ENCODE data around the gene MED8. TPM values are rescaled to one million over a fixed set of nuclear protein-coding genes. Genes with fewer than 3 reads are reported as not detected.
A peak's percentile ranks its signal among the peaks of the same experiment; 100 is the strongest.

MED8 gene
- total and polyA plus RNA-seq, 2 experiments from 2014 or later: 16.6 to 25.7 TPM

DNA sequence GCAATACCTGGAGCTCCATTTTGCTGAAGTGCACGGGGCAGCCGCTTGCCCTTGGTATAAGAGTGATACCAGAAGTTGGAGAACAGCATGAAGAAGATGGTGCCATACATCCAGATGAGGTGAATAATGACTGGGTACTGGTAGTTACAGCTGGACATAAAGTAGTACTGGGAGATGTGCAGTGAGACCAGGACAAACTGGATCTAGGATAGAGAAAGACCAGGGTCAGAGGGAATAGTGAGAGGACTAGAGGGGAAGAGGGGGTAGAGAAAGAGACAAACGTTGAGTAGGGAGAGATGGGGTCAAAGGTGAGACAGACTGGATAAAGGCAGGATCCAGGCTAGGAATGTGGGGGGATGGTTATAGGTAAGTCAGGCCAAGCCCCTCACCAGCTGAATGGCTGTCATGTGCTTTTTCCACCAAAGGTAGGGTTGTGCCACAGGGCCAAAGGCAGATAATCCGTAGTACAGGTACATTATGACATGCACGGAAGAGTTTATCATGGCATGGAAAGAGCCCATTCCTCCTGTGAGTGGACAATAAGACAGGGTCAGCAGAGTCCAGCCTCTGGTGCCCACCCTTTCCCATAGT, 25.6 kb downstream of the MED8 start:
- Histone ChIP-seq H3F3A (replicated peaks; ENCODE audit: low read depth) (peaks cover 40% of the 10 kb centered on the region), H3K79me2 (replicated peaks; ENCODE audit: insufficient read depth) (peaks cover 38% of the 10 kb centered on the region), H4K20me1 (replicated peaks; ENCODE audit: insufficient read depth) (peaks cover 33% of the 10 kb centered on the region), H3K27ac (ENCODE audit: low read depth) (no peak overlapping the region), H2AFZ (no peak overlapping the region), H3K4me2 (no peak overlapping the region), H3K4me3 (no peak overlapping the region), H3K4me1 (ENCODE audit: insufficient read depth) (peaks cover 31% of the 10 kb centered on the region), H3K9me2 (ENCODE audit: insufficient read depth) (no peaks in the 10 kb centered on the region), H3K27me3 (ENCODE audit: insufficient read depth) (no peaks in the 10 kb centered on the region), H3K36me3 (ENCODE audit: insufficient read depth) (peaks cover 34% of the 10 kb centered on the region)
- H3K36me3 Mint-ChIP-seq (ENCODE audit: low read depth): peaks cover 56% of the 10 kb centered on the region
- no peak overlapping the region for H3K4me3 Mint-ChIP-seq
- TF ChIP-seq ZNF114 (CRISPR knock-in tag; IDR thresholded peaks at IDR 0.05): no peak
- TF ChIP-seq CREB1 (CRISPR knock-in tag; IDR thresholded peaks at IDR 0.05; ENCODE audit: low read depth): no peak
- TF ChIP-seq, protein P1, sequence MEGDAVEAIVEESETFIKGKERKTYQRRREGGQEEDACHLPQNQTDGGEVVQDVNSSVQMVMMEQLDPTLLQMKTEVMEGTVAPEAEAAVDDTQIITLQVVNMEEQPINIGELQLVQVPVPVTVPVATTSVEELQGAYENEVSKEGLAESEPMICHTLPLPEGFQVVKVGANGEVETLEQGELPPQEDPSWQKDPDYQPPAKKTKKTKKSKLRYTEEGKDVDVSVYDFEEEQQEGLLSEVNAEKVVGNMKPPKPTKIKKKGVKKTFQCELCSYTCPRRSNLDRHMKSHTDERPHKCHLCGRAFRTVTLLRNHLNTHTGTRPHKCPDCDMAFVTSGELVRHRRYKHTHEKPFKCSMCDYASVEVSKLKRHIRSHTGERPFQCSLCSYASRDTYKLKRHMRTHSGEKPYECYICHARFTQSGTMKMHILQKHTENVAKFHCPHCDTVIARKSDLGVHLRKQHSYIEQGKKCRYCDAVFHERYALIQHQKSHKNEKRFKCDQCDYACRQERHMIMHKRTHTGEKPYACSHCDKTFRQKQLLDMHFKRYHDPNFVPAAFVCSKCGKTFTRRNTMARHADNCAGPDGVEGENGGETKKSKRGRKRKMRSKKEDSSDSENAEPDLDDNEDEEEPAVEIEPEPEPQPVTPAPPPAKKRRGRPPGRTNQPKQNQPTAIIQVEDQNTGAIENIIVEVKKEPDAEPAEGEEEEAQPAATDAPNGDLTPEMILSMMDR (conservative IDR thresholded peaks at IDR 0.05; ENCODE audit: low read depth in 2 of 2): no peak
- no peak for TF ChIP-seq ZNF331 (CRISPR knock-in tag; IDR thresholded peaks at IDR 0.05; ENCODE audit: low read depth)
- TF ChIP-seq NANOG (IDR thresholded peaks at IDR 0.05; ENCODE audit: borderline replicate concordance): no peak
- no peak for TF ChIP-seq EZH2 (IDR thresholded peaks at IDR 0.05; ENCODE audit: low read depth, unreplicated experiment)
- TF ChIP-seq, protein P2, sequence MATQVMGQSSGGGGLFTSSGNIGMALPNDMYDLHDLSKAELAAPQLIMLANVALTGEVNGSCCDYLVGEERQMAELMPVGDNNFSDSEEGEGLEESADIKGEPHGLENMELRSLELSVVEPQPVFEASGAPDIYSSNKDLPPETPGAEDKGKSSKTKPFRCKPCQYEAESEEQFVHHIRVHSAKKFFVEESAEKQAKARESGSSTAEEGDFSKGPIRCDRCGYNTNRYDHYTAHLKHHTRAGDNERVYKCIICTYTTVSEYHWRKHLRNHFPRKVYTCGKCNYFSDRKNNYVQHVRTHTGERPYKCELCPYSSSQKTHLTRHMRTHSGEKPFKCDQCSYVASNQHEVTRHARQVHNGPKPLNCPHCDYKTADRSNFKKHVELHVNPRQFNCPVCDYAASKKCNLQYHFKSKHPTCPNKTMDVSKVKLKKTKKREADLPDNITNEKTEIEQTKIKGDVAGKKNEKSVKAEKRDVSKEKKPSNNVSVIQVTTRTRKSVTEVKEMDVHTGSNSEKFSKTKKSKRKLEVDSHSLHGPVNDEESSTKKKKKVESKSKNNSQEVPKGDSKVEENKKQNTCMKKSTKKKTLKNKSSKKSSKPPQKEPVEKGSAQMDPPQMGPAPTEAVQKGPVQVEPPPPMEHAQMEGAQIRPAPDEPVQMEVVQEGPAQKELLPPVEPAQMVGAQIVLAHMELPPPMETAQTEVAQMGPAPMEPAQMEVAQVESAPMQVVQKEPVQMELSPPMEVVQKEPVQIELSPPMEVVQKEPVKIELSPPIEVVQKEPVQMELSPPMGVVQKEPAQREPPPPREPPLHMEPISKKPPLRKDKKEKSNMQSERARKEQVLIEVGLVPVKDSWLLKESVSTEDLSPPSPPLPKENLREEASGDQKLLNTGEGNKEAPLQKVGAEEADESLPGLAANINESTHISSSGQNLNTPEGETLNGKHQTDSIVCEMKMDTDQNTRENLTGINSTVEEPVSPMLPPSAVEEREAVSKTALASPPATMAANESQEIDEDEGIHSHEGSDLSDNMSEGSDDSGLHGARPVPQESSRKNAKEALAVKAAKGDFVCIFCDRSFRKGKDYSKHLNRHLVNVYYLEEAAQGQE (IDR thresholded peaks at IDR 0.05; ENCODE audit: unreplicated experiment): no peak
- TF ChIP-seq POLR2AphosphoS5 (IDR thresholded peaks at IDR 0.05; ENCODE audit: low read depth): no peak; the same call in none of the 2 replicates
- ATAC-seq (no peak), DNase-seq (ENCODE audit: low spot score) (no peak)
- no peak overlapping the region for H3K27ac Mint-ChIP-seq
- peaks cover 11% of the 10 kb centered on the region for H3K27me3 Mint-ChIP-seq (ENCODE audit: insufficient read depth, low read depth, poor library complexity)
- H3K9me3 Mint-ChIP-seq: no peaks in the 10 kb centered on the region; the same call in 2 of the 3 replicates
- H3K4me1 Mint-ChIP-seq: peaks cover 45% of the 10 kb centered on the region

DNA sequence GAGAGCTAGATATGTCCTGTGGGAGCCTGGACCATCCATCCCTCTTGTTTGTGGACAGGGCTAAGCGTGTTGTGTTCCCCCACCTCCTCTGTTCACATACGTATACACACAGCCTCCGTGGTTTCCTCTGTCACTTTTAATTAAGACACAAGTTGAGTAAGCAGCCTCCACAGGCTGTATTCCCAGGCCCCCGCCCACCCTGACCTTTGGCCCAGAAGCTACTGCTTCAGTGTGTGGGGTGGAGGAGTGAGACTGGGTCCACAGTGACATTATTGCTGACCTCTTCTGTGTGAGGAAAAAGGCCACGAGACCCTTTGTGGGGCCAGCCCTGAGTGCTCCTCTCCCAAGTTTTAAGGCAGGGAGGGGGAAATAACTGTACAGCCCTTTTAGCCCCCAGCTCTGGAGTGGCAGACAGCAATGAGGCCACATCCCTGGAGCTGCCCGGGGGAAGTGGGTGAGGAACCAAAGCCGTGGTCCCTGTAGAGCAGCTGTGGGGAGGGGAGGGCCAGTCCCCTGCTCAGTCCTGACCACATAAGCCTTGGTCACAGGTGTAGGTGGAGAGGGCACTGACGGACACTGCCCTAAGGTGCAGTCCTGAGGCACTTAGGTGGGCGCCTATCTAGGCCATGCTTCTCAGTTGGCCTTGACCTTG, 26.2 kb downstream of the MED8 start:
- TF ChIP-seq ZNF331 (CRISPR knock-in tag; IDR thresholded peaks at IDR 0.05; ENCODE audit: low read depth) (no peak), EZH2phosphoT487 (IDR thresholded peaks at IDR 0.05; ENCODE audit: unreplicated experiment) (no peak), EZH2 (IDR thresholded peaks at IDR 0.05; ENCODE audit: low read depth, unreplicated experiment) (no peak), ZNF114 (CRISPR knock-in tag; IDR thresholded peaks at IDR 0.05) (no peak), POLR2AphosphoS5 (IDR thresholded peaks at IDR 0.05; ENCODE audit: low read depth) (peak; percentile 68; the same call in 1 of the 2 replicates)
- TF ChIP-seq, protein P3, sequence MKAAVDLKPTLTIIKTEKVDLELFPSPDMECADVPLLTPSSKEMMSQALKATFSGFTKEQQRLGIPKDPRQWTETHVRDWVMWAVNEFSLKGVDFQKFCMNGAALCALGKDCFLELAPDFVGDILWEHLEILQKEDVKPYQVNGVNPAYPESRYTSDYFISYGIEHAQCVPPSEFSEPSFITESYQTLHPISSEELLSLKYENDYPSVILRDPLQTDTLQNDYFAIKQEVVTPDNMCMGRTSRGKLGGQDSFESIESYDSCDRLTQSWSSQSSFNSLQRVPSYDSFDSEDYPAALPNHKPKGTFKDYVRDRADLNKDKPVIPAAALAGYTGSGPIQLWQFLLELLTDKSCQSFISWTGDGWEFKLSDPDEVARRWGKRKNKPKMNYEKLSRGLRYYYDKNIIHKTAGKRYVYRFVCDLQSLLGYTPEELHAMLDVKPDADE (IDR thresholded peaks at IDR 0.05): no peak
- TF ChIP-seq, protein P2 (IDR thresholded peaks at IDR 0.05; ENCODE audit: unreplicated experiment): no peak
- DNase-seq (ENCODE audit: low spot score) (no peak), ATAC-seq (no peak)
- H3K9me3 Mint-ChIP-seq: no peaks in the 10 kb centered on the region; the same call in 2 of the 3 replicates
- H3K36me3 Mint-ChIP-seq (ENCODE audit: low read depth): peaks cover 56% of the 10 kb centered on the region
- Histone ChIP-seq H3K9me2 (ENCODE audit: insufficient read depth) (no peaks in the 10 kb centered on the region), H3K4me2 (no peak overlapping the region), H3F3A (replicated peaks; ENCODE audit: low read depth) (peaks cover 36% of the 10 kb centered on the region), H3K27me3 (ENCODE audit: insufficient read depth) (no peaks in the 10 kb centered on the region), H3K36me3 (ENCODE audit: insufficient read depth) (peaks cover 34% of the 10 kb centered on the region), H3K4me3 (no peak overlapping the region), H2AFZ (no peak overlapping the region), H3K79me2 (replicated peaks; ENCODE audit: insufficient read depth) (peaks cover 33% of the 10 kb centered on the region), H4K20me1 (replicated peaks; ENCODE audit: insufficient read depth) (peaks cover 30% of the 10 kb centered on the region), H3K27ac (ENCODE audit: low read depth) (peak overlapping the region; percentile 63; the same call in 1 of the 2 replicates), H3K4me1 (ENCODE audit: insufficient read depth) (peaks cover 25% of the 10 kb centered on the region)
- peaks cover 14% of the 10 kb centered on the region for H3K27me3 Mint-ChIP-seq (ENCODE audit: insufficient read depth, low read depth, poor library complexity)
- H3K4me1 Mint-ChIP-seq: peaks cover 38% of the 10 kb centered on the region
- no peak overlapping the region for H3K4me3 Mint-ChIP-seq
- H3K27ac Mint-ChIP-seq: peak overlapping the region; percentile 34; the same call in 1 of the 2 replicates

All from GM23338 (cell line).